Measurements from ENCODE around the gene AMDHD2.
"Not testable (repeated sequence)": the region's sequence is repeated elsewhere in the genome, so short reads cannot be mapped to it uniquely, and the experiment has no call there.

Gene AMDHD2

GRCh38 chr16:2535625-2536013 is 15.4 kb downstream of the AMDHD2 start:
- no peak for DNase-seq

- peak; percentile 88 to 95 (median 92) for DNase-seq
These were observed 17.5 kb downstream of the AMDHD2 start, which contains the start of gene PDPK1 for GRCh38 chr16:2537451-2538379. Gene PDPK1, plus strand, starts transcription at chr16:2538021. Its CDS starts 92 bp downstream, at chr16:2538113.

GRCh38 chr16:2539192-2539844 is 19.1 kb downstream of the AMDHD2 start:
- not testable (repeated sequence) for DNase-seq

DNA sequence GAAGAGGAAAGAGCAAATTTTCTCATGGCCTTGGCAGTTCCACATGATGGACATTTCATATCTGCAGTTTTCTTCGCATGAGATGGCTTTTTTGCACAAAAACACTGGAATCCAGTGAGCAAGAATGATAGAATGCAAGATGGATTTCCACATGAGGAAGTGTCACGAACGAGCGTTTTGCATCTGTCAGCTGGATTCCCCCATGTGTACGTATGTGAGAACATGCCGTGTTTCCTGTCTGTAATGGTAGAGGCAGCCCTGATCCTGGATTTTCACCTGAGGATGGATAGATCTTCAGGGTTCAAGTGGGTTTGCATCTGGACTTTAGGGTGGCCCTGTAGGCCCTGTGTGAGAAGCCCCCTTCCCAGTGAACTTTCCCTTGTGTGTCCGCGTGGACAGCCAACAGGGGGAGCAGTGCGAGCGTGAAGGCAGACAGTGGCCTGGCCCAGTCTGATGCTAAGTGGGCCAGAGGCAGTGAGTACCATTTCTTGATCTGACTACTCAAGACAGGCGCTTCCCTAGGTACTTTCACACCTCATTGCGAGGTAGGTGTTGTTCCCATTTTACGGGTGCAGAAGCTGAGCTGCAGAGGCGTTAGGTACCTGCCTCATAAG is 19.8 kb downstream of the AMDHD2 start:
- DNase-seq = not testable (repeated sequence)

DNA sequence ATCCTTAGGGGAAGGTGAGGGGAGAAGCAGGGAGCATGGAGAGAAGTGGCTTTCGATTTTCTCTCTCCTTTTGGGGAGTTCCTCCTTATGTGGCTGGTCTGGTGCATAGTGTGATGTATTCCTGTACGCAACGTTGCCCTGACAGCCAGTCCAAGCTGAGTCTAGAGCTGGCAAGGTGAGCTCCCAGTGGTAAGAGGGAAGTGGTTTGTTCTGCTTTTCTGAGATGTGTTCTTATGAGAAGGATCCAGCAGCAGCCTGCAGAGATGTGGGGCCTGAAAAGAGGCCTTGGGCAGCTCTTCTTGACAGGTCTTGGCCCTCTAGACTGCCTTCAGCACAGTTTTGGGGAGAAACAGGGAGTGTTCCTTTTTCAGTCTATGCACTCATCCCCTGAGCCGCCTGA is 20.7 kb downstream of the AMDHD2 start:
- DNase-seq = not testable (repeated sequence)

GRCh38 chr16:2541409-2541808 is 21.2 kb downstream of the AMDHD2 start:
- not testable (repeated sequence) for DNase-seq

DNA sequence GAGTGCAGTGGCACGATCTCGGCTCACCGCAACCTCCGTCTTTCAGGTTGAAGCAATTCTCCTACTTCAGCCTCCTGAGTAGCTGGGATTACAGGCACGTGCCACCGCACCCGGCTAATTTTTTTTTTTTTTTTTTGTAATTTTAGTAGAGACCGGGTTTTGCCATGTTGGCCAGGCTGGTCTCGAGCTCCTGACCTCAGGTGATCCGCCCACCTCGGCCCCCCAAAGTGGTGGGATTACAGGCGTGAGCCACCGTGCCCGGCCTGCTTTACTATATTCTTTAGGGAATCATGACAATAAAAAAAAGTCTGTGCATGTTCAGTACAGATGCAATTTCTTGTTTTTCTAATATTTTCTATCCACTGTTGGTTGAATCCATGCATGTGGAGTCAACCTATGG is 23.6 kb downstream of the AMDHD2 start:
- not testable (repeated sequence) for DNase-seq

DNA sequence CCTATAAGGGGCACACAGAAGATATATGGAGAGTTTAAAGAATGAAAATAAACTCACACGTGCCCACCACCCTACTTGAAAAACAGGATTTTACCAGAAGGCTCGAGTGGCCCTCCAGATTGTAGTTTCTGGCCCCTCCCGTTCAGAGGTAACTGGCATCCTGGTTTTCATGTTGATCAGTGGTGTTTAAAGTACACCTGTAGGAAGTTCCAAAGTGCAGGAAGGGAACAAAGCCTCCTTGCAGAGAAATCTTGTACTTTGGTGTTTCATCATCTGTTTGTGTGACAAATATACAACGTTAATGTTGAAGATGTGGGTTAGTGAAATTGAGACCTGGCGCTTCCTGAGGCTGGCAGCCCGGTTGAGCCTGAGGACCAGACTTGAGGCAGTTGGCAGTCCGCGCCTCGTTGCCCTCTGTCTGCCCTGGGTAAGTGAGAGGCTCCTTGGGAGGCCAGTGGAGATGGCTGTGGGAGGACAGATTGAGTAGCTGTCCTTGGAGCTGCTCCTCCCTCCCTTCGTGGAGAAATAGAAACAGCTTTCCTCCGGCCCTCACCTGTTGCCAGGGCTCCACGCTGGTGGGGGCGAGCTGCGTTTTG is 30.2 kb downstream of the AMDHD2 start:
- not testable (repeated sequence) for DNase-seq

DNA sequence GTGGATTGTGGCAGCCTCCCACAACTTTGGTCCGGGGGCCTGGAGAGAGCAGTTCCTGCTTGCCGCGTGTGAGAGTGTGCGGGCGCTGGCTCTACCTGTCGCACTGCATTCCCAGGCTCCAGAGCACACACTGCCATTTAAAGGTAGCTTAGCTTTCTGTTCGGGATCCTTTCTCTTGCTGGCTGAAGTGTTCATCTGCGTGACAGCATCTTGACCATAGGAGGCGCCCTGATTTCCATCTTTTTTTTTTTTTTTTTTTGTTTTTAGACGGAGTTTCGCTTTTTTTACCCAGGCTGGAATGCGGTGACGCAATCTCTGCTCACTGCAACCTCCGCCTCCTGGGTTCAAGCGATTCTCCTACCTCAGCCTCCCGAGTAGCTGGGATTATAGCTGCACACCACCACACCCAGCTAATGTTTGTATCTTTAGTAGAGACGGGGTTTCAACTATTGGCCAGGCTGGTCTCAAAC is 31.3 kb downstream of the AMDHD2 start:
- not testable (repeated sequence) for DNase-seq

- not testable (repeated sequence) for DNase-seq
These were observed 34.7 kb downstream of the AMDHD2 start for GRCh38 chr16:2554709-2555425.

GRCh38 chr16:2557150-2557549 is 37.0 kb downstream of the AMDHD2 start:
- not testable (repeated sequence) for DNase-seq

- DNase-seq = not testable (repeated sequence)
These were observed 40.1 kb downstream of the AMDHD2 start for GRCh38 chr16:2560131-2560797.

DNA sequence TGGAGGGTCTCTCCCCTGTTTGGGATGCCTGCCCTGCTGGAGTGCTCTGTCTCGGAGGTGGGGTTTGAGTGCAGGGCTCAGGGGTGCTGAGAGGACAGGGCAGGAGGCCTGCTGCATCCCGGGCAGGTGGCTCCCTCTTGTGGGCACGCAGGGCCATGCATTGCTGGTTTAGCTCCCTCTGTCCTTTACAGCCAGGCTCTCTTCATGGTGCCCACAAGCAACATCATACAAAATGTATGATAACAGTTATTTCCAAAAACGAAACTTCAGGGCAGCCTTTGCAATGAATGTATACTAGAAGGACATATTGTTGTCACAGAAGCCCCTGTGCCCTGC is 40.6 kb downstream of the AMDHD2 start:
- DNase-seq = not testable (repeated sequence)

GRCh38 chr16:2567506-2567905 is 47.3 kb downstream of the AMDHD2 start:
- not testable (repeated sequence) for DNase-seq

GRCh38 chr16:2568573-2568972 is 48.4 kb downstream of the AMDHD2 start:
- DNase-seq = not testable (repeated sequence)

GRCh38 chr16:2572704-2573103 is 52.5 kb downstream of the AMDHD2 start:
- DNase-seq = not testable (repeated sequence)

GRCh38 chr16:2575839-2576238 is 55.7 kb downstream of the AMDHD2 start:
- DNase-seq = not testable (repeated sequence)

DNA sequence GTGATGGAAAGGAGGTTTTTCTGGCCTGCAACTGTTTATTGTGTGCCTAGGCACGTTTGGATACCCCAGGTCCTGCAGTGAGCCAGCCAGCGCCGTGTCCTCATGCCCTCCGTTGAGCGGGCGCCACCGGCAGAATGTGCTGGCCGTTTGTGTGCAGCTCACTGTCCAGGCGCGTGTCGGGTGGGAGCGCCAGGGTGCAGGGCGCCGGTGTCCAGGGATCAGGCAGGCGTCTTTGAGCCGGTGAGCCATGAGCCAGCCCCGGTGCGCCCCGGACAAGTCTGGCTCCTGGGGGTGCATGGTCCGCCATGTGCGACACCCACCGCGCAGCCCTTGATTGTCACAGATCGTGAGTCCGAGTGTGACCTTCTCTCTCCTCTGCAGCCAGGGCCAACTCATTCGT is 56.9 kb downstream of the AMDHD2 start:
- DNase-seq = not testable (repeated sequence)

DNA sequence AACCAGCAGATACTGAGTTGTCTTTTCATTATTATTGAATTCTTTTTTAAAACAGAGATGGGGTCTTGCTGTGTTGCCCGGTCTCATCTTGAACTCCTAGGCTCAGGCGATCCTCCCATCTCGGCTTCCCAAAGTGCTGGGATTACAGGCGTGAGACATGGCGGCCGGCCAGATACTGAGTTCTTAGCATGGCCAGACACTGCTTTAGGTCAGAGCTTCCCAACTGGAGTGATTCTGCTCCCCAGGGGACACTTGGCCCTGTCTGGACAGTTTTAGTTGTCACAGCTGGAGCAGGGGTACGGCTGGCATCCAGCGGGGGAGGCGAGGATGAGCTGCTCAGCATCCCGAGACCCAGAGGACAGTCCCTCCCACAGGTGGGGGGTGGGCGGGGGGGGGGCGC is 58.7 kb downstream of the AMDHD2 start:
- not testable (repeated sequence) for DNase-seq

DNA sequence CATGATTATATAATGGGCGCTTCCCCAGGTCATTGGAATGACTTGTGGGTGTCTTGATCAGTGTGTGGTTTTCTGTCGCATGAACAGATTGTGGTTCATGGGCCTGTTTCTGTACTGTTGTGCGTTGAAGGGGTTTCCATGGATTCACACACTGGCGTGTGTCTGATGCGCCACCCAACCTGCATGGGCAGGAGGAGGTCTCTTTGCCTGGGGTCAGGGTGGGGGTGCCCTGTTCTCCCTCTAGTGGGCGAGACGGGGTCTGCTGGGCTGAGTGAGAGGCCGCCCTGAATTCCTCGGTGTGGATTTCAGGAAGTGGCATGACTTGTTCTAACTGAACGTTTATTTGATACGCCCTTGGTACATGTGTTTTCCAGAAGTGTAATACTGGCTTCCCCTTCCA is 60.0 kb downstream of the AMDHD2 start:
- not testable (repeated sequence) for DNase-seq

DNA sequence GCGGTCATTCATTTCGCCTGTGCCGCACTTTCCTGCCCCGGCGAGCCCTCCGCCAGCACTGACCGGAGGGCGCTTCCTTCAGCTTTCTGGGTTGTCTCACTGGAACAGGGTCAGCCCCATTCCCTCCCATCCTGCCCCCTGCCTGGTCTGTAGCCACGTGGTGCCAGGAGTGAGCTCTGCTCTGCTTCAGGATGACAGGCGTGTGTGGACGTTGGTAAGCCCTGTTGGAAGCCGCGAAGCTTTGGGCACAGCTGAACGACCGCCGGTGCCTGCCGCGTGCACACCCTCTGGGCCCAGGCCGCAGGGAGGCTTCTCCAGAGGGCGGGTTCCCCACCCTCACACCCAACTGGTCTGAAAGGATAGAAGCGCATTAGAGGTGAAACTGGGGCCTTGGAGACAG is 60.6 kb downstream of the AMDHD2 start:
- not testable (repeated sequence) for DNase-seq
